SK-MEL-5 (cell line): Measurements from ENCODE around the gene PRDM1. TPM values are rescaled to one million over a fixed set of nuclear protein-coding genes. Genes with fewer than 3 reads are reported as not detected.

ENCODE experiments used
- DNase-seq: peaks from one replicate; pipeline ENCODE4 v3.0.0-alpha.2; 2016; ENCODE audit warnings: low read depth, low spot score
- in situ Hi-C: cut with HindIII; loops from 2 replicates; pipeline ENCODE4 v1.10.0; 2016; ENCODE audit warnings: low sequenced_read_pairs, high pct_unique_total_duplicates, low pct_unique_long_range_greater_than_20kb
- total RNA-seq: library from RNA; depleted of rRNA; stranded (reverse); fragments of >200 nt; shearing (Covaris generic); gene quantifications from 2 replicates; pipeline ENCODE4 v1.2.3, GENCODE V29; 2014

Gene PRDM1
- total RNA-seq, 1 experiment from 2014 or later: 0.16 TPM

DNA sequence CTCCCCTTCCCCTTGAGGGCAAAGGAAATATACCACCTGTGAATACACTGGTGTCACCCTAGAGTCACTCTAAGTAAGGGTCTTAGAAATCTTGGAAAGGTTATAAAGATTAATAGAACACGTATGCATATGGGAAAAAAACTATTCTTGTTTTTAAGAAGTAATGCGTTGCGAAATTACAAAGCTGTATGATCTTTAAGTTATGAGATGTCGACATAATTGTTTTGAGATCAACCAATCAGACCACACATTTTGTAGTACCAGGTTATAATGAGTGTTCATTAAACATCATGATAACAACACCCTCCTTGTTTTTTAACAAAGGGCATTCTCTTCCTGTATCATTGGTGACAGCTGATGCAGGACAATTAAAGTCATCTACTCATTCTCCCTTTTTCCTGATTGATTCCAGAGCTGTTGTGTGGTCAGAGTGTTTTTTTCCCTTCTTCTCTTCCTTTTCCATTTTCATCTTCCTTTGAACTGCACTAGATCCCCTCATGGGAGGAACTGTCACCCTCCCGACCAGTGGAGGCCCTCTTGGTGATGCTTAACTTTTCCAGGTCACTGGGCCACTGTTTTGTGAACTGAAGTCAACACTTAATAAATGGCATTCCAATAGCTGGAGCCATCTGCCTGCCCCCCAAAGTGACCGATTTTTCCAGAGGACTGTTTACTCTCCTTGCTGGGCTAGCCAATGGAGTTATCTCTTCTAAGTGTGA is 37.0 kb downstream of the PRDM1 start:
- DNase-seq: no peak
- in situ Hi-C loops: no loop called here

DNA sequence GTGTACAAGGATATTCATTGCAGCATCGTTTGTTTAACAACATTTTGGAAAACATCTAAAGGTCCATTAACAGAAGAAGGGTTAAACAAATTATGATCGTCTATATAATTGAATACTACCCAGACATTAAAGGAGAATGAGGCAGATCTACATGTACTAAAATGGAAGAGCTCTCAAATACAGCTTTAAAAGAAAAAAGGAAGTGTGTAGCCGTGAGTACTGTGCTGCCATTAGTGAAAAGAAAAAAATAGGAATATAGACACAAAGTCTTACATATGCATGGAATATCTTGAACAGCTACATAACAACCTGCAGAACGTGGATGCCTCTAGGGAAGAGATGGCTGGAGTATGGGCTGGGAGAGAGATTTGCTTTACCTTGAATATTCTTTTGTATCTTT is 37.9 kb downstream of the PRDM1 start:
- no peak for DNase-seq
- in situ Hi-C loops: no loop called here

DNA sequence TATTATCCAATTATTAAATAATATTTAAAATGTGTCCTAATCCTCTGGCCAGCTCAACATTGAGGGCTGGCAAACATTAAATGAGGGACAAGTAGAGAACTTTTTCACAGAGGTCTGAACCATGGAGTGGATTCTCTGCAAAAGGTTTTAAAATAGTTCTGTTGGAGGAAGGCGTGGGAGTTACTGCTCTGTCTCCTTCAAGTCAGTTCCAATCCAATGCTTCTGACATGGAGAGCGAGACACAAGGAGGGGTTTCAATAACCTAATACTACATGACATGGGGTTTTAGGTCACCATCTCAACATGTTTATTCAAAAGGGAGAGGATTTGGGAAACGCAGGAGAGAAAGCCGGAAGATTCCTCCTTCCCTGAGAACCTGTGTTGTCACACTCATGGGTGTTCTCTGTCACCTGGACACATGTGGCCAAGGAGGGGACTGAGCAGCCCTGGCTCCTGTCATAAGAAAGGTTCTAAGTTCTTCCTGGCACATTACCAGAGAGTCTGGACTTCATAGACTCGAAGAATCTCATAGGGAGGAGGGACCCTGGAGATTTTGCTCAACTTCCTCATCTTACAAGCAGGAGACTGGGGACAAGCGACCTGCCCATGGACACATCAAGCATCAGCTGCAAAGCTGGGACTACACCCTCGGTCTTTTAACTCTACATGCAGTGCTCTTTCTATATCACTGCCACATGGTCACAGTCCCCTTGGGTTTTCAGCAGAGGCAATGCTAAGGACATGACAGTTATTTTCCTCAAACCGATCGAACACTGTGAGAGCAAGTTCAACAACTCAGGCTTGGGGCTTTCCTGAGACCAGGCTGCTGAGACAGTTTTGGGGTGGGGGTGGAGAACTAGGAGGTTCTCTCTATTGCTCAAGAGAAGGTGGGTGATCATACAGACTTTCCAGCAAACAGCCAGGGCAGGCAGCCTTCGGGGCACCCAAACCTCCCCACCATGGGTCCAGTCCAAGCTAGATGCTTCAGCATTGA is 38.6 kb downstream of the PRDM1 start:
- no peak for DNase-seq
- in situ Hi-C loops: no loop called here

DNA sequence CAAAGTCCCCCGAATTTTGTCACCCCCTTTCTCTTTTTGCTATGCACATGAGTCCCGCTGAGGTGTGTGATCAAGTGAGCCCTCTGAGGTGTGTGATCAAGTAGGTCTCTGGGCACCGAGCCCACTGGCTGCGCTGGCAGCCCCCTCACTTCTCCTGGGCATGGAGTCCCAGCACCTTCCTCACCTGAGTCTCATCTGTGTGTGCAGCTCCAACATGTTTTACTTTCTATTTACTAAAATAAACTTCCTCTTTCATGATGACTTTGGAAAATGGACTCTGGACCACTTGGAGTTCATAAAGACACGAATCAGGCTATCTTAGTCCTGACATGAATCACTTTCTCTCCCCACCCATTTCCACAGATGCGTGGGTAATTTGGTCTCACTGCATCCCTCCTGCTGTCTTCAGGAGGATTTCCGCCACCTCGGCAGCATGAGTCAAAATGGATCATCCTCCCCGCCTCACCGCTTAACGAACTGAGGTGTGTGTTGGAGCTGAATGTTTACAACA is 39.8 kb downstream of the PRDM1 start:
- in situ Hi-C loops: no loop called here
- no peak for DNase-seq

DNA sequence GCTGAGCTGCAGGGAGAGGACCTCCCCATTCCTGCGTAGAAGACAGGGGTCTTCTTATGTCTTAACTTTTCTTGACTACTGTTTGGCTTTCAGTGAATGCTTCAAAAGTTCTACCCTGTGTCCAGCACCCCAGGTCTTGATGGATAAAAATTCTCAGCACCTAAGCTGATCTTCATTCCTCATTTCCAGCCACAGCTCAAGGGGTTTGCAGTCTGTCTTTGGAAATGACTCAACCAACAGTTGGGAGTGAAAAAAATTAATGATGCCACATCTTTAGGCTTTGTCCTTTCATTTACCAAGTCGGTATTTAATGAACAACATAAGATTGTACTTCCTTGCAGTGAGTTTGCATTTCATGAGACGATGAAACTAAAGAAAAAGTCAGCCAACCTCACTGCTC is 40.3 kb downstream of the PRDM1 start:
- in situ Hi-C loops: no loop called here

DNA sequence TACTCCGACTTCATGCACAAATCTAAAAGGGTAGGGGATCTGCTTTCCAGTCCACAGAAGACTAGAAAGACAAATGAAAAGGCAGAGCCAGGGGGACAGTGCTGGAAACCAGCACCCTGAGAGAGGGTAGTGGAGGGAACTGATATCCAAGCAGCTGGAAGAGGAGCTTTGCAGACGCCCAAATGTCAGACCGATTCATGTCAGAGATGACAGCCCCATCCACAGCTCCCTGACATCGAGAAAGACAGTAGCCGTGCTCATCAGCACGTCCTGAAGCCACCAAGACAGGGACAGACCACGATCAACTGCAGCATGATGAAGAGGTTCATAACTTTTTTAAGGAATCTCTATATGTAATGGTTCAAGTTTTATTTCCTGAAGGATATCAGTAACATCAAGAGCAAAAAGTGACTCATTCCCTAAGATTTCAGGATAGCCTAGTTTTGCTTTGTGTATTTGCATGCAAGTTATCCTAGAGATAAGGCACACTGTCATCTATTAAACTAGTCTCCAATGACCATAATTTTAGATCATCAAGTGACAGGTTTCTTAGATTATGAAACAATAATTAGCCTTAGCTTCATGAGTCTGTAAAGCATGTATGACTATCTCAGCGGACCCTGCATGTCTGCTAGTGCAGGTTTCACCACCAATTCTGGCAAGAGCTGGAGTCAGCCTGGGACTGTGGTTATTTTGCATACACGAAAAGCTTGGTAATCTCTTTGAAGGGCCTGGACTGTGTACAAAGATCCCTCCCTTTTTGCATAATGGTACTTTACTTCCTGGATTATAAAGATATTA is 43.0 kb downstream of the PRDM1 start:
- DNase-seq: no peak
- in situ Hi-C loops: no loop called here

More for the DNA sequence above, 40.3 kb downstream of the PRDM1 start:
- no peak for DNase-seq

DNA sequence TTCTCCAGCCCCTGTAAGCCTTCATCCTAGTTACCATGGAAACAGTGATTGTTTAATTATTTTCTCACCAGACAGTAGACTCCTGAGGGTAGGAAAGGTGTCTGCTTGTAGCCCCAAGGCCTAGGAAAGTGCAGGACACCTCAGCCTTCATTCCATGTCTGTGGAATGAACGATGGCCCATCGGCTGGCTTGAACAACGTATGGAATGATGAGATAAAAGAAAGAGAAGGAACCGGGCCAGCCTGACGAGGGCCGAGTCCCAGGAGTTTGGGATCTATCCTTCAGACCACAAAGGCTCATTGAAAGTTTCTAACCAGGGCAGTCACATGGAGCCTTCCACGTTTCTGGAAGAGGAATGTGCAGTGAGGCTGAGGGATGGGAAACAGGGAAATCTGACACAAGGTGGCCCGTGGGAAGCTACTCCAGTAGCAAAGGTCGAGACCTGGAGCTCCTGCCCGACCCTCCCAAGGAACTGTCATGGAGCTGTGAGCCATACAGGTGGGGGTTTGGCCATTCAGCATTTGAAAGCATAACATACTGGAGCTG is 46.1 kb downstream of the PRDM1 start:
- in situ Hi-C loops: no loop called here
- peak; percentile 64 for DNase-seq

DNA sequence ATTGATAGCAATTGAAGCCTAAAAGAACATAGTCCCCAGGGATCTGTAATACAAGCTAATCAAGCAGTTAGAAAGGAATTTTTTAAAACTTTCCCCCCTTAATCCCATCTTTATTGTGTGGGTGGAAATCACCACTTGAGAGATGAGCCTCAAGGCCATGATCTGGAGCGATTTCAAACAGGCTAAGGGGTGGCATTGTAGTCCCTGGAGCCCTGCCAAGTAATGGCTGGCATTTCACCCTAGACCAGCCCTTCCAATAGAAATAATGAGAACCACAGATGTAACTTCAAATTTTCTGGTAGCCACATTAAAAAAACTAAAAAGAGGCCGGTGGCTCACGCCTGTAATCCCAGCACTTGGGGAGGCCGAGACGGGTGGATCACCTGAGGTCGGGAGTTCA is 46.9 kb downstream of the PRDM1 start:
- in situ Hi-C loops: no loop called here
- DNase-seq: peak; percentile 7

DNA sequence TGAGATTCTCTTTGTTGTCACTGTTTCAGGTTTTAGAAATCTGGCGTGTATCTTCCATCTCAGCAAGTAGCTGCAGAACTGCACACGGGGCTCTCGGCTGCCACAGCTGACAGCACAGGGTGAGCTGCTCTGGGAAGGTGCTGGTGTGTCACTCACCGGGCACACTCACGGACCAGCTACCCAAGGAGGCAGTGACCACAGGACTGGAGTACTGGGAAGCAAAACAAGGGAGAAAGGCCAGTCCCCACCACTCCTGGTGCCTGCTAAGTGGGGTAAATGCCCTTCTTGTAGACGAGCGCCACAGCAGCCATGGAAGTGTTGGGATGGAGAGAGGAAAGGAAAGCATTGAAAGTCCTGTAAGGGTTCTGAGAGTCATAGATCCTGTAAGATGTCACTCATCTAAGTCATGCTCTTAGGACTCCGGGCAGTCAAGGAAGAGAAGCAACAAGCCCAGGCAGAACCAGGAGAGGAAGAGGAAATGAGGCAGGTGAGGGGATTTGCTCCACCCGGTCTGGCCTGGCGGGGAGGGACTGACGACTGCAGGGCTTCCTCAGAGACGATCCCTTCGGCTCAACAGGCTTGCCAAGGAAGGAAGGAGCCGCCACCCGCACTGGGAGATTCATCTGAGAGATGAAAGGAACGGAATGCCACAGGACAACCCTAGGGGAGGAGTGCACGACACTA is 48.1 kb downstream of the PRDM1 start:
- in situ Hi-C loops: no loop called here

DNA sequence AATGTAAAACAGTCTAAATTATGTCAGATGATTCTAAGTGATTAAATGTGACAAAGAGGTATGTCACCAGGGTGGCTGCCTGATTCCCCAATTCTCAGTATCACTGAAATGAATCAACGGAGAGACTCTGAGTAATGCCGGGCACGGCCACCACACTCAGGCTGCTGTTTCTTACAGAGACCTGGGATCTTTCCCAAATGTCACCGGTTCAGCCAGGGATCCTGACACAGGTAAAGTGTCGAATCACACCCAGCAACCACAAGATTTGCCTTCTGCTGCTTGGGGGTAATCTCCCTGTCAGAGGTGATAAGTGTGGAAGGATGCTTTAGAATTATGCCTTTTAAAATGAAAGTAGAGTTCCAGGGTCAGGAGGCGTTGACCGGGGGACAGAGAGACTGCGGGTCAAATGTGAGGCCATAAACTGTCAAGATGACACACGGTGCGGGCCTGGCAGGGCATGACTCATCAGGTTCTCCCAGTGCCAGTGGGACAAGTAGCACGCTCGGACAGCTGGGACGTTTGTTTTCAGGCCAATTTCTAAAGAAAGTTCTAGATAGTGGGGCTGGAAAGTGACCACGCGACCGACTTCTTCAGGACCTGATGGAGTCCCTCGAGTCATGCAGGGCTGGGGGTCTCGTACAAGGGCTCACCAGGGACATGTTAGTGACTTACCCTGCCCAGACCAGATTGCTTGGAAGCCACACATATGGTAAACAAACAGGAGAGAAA is 48.9 kb downstream of the PRDM1 start:
- DNase-seq: no peak
- in situ Hi-C loops: no loop called here

More for the DNA sequence above, 48.1 kb downstream of the PRDM1 start:
- no peak for DNase-seq

DNA sequence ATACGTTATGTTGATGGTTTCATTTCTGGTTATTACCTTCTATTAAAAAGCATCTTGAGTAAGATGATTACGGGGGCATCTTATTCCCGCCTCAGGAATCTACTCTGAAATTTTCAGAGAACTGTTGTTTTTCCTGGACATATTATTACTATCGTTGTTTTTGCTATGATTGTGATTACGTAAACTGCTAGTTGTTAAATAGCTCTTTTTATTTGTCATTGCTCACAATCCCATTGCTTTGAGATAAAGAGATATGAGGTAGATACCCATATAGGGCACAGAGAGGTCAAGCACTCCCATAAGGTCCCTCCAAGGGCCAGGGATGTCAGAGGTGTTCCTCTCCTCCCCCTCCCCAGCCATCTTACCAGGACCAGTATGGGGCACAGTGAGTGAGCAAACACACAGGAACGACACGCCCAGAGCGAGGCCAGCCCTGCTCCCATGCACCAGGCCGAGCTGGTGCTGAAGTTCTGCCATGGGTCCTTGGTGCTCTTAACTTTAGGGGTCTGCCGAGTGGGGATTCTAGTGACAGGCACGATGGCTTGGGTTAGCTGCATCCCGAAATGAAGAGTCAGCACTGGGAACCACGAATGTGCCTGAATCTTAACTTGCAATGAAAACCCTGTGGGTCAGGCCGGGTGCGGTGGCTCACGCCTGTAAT is 49.9 kb downstream of the PRDM1 start:
- in situ Hi-C loops: no loop called here
- DNase-seq: no peak

DNA sequence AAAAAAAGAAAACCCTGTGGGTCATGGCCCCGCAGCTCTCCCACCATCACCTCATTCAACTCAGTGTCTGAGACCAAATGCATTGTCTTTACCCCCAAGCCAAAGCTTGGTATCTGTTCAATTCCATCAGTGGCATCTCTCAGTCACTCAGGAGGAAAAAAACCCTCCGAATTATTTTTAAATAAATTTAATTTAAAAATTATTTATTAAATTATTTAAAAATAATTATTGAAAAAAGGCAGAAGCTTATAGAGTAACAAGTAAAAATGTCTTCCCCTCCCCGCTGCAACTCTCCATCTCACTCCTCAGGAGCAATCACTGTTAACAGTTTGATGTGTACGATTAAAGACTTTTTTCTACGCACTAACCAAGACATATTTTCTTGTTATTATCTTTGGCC is 50.7 kb downstream of the PRDM1 start:
- DNase-seq: no peak
- in situ Hi-C loops: no loop called here

DNA sequence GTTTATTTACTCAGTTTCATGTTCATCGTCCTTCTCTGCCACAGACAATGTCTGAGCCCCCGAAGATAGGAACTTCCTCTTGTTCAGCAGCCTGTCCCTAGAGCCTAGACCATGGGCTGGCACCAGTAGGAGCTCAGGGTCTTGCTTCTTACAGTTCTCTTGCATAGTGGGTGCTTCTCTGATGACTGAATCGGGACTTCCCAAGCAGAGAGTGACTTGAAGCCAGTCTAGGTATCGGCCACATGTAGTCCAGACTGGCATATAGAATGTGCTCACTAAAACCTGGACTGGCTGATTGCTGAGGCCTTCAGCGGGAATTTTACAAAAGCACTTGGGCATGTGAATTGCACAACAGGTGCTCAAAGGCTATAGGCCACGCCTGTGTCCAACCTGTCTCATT is 52.0 kb downstream of the PRDM1 start:
- in situ Hi-C loops: no loop called here
- no peak for DNase-seq

DNA sequence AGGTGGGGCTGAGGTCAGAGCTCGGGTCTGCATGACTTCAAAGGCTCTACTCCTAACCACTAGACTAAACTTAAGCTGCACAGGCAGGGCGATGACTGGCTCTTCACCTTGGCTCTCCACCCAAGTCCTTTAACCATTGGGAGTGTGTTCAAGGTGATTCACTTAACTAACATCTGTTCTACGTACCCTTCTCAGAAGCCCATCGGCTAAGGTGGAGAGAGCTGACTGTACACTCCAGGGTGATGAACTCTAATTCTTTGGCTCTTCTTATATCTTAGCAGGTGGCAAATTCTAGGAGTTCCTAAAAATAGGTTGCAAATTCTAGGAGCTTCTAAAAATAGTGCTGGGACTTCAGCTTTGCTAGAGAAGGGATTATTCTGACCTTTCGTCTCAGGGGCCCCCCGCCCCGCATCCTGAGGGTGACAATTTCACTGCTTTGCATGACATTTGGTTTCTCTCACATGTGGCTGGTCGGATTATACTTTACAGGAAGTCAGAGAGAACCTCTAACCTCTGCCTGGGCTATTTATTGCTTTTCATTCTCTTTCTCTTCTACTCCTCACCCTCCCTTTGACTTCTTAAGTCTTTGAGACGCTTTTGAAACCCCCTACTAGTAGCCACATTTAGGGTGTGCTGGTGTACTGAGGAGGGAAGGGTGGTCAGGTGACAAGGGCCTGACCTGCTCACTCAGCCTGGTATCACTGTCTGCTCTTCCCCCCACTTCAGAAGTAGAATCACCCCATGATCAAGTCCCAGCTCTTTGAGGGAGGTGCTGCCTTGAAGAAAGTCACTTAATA is 55.5 kb downstream of the PRDM1 start:
- in situ Hi-C loops: no loop called here

DNA sequence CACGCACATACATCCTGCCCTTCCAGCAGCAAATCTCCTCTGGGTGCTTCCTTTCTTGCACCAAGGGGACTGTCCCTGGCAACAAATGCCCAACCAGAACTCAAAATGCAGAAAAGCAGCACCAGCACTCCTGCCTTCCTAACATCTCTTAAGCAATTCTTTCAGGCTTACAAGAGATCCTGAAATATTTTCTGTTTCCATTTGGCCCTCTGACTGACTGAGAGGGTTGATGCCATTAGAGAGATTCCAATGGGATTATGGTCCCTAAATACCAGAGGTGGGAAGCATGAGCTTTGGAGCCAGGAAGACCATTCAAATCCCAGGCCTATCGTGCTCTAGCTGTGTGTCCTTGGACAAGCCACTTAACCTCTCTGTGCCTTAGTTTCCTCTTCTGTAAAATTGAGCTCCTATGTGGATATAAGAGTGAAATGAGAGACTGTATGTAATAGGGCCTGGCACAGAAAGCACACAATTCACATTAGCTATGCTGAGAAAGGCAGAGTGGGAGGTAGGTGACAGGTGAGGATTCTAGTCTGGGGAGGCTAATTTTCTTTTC is 56.8 kb downstream of the PRDM1 start:
- DNase-seq: no peak
- in situ Hi-C loops: no loop called here

More for the DNA sequence above, 55.5 kb downstream of the PRDM1 start:
- no peak for DNase-seq
